NCI-H146 (cell line): Measurements from ENCODE around the gene PROKR2.

Experiments used
- DNase-seq: peaks from one replicate; lab custom pipeline; 2025; lab: John Stamatoyannopoulos, UW

Gene PROKR2

DNA sequence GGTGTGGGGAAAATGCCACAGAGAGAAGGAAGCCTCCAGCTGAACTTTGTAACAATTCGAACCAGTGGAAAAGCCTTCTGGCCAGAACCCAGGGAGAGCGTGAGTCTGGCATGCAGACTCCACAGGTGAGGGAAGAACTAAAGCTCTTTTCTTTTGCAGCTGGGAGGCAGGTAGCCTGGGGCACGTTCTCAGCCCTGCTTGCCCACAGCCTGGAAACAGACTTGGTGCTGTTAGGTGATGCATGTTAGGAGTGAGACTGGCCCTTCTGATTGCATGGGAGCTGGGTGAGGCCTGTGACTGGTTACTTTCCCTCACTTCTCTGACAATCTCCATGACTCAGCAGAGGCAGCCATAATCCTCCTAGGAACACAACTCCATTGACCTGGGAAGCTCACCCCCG lies 34.2 kb downstream of the PROKR2 start:
- DNase-seq: no peak

GRCh38 chr20:5279661-5280060 lies 37.1 kb downstream of the PROKR2 start:
- no peak for DNase-seq

DNA sequence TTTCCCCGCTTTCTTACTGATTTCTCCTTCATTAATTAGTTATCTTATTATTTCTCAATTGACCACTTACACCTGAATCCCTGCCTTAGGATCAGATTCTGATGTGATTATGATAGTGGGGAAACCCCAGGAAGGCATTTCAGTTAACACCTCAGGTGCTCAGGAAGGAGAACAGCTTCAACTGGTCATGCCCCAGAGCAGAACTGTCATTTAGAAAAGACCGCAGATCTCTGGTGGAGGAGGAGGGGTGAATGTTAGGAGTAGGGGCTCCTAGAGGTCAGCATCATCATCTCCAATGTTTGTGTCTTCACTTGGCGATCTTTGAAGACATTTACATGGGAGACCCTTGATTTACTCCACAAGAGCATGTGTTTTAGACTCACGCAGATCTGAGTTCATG lies 44.5 kb downstream of the PROKR2 start:
- no peak for DNase-seq

DNA sequence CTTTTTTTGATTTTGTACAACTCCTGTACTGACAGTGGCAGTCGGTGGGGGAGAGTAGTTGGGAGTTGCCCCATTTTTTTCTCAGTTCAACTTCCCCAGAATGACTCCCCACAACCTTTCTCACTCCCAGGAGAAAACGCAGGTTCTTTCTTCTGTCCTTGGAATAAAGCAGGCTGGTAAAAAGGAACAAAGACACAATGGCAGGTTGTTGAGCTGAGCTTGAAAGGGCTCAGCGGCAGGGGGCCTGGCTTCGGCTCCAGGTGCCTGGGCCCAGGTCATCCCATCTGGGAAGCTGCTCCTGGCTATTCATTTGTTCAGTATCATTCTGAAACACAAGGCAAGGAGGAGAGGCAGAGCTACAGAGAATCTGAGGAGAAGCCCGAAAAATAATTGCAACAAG lies 46.2 kb downstream of the PROKR2 start:
- peak; percentile 17 for DNase-seq

GRCh38 chr20:5268449-5268848 lies 48.3 kb downstream of the PROKR2 start:
- no peak for DNase-seq

- DNase-seq: no peak
Measured at GRCh38 chr20:5267092-5267491, 49.7 kb downstream of the PROKR2 start.
